Stimulated activated CD4-positive, alpha-beta T cell treated with anti-CD3 and anti-CD28 coated beads, Interleukin-1b, Interleukin-23, amount 100 ng/mL, for 1 hour (primary cell): ENCODE measurements around the gene ATP13A5.

ENCODE experiments used
- DNase-seq, 2 donors: peaks; one replicate each; pipeline ENCODE4 v3.0.0-alpha.2; 2020; ENCODE audit warnings: low read depth in 2 of 2

ATP13A5 gene

GRCh38 chr3:193378706-193379105, at the start of gene ATP13A5:
ATP13A5 (minus strand) TSS chr3:193378753; CDS start chr3:193378725, 28 bp downstream.
- no peak for DNase-seq

GRCh38 chr3:193418576-193419373, 40.2 kb upstream of the ATP13A5 start:
- no peak for DNase-seq

- no peak for DNase-seq
Measured at GRCh38 chr3:193416629-193417028, 38.1 kb upstream of the ATP13A5 start.

- DNase-seq: no peak
Measured at GRCh38 chr3:193407688-193408087, 29.1 kb upstream of the ATP13A5 start.

- no peak for DNase-seq
Measured at GRCh38 chr3:193407112-193407511, 28.6 kb upstream of the ATP13A5 start.

- no peak for DNase-seq
Measured at GRCh38 chr3:193403307-193403706, 24.8 kb upstream of the ATP13A5 start.

GRCh38 chr3:193400304-193400703, 21.8 kb upstream of the ATP13A5 start:
- DNase-seq: no peak

- no peak for DNase-seq
Measured at GRCh38 chr3:193396451-193397244, 18.1 kb upstream of the ATP13A5 start.

- DNase-seq: no peak
Measured at GRCh38 chr3:193391902-193392301, 13.3 kb upstream of the ATP13A5 start.

- no peak for DNase-seq
Measured at GRCh38 chr3:193389335-193389734, 10.8 kb upstream of the ATP13A5 start.

- no peak for DNase-seq
Measured at GRCh38 chr3:193388361-193388760, 9.8 kb upstream of the ATP13A5 start.

GRCh38 chr3:193387596-193387995, 9.0 kb upstream of the ATP13A5 start:
- no peak for DNase-seq

- no peak for DNase-seq
Measured at GRCh38 chr3:193377591-193377990, 962 bp downstream of the ATP13A5 start.

- DNase-seq: no peak
Measured at GRCh38 chr3:193375614-193376013, 2.9 kb downstream of the ATP13A5 start.

GRCh38 chr3:193372783-193373182, 5.8 kb downstream of the ATP13A5 start:
- DNase-seq: no peak

GRCh38 chr3:193367868-193368267, 10.7 kb downstream of the ATP13A5 start:
- no peak for DNase-seq

GRCh38 chr3:193357291-193357690, 21.3 kb downstream of the ATP13A5 start:
- DNase-seq: no peak

GRCh38 chr3:193354423-193354822, 24.1 kb downstream of the ATP13A5 start:
- no peak for DNase-seq

GRCh38 chr3:193350744-193351143, 27.8 kb downstream of the ATP13A5 start:
- DNase-seq: no peak

- DNase-seq: no peak
Measured at GRCh38 chr3:193348686-193349085, 29.9 kb downstream of the ATP13A5 start.

GRCh38 chr3:193347521-193348501, 30.7 kb downstream of the ATP13A5 start:
- no peak for DNase-seq

GRCh38 chr3:193346259-193346658, 32.3 kb downstream of the ATP13A5 start:
- no peak for DNase-seq
